Left hindlimb (tissue), 1 donor: Measurements from ENCODE around the gene ITLN1.

Source experiments
- DNase-seq: peaks from one replicate; pipeline ENCODE4 v3.0.0-alpha.2; 2018

ITLN1 gene

DNA sequence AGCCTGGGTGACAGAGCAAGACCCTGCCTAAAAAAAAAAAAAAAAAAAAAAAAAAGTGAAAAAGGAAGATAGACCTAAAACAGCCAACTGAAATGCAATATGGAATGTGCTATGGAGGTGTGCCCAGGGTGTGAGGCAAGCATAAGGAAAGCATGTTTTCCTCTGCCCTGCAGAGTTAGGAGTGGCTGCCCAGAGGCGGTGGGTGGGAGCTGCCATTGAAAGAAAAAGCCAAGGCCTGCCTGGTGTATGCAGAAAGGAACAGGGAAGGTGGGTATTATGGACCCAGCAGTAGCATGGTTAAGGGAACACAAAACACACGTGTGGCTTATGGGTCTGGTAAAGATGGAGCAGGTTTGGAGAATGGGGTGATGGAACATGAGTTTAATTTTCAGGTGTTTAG lies 31.2 kb downstream of the ITLN1 start:
- no peak for DNase-seq

DNA sequence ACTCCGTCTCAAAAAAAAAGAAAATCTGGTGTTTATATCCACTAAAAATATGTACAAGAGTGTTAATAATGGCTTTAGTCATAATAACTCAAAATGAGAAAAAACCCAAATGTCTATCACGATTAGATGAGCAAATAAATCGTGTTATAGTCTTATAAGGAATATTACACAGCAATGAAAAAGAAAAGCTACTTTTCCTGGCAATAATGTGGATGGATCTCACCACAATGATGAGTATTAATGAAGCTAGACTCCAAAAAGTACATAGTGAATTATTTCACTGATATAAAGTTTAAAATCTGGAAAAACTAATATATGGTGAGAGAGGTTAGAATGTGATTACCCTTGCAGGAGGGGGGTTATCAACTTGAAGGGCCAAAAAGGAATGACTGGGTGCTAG lies 32.0 kb downstream of the ITLN1 start:
- no peak for DNase-seq

DNA sequence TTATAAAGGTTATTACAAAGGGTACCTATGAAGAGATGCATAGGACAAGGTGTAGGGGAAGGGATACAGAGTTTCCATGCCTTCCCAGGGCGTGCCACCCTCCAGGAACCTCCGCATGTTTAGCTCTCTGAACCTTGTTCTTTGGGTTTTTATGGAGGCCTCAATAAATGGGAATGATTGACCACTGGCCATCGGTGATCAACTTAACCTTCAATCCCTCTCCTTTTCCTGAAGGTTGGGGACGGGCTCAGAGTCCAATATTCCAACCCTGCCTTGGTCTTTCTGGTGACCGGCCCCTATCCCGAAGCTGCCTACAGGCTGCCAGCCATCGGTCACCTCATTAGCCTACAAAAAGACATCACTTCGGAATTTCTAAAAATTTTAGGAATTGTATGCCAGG lies 34.0 kb downstream of the ITLN1 start:
- no peak for DNase-seq

DNA sequence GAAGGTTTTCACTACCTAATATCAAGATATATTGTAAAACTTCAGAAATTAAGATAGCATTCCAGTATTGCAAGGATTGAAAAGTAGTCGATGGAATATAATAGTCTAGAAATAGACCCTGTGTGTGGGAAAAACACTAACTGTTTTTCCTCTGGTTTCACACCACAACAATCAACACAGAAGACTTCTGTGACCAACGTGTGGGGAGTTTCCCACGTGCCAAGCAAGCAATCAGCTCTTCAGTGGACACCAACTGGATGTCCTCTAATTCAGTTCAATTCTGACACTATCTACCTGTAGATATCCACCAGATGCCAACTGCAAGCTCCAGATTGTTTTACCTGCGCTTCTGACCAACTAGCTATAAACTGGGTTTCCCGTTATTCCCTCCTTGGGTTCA lies 34.4 kb downstream of the ITLN1 start:
- DNase-seq = no peak

DNA sequence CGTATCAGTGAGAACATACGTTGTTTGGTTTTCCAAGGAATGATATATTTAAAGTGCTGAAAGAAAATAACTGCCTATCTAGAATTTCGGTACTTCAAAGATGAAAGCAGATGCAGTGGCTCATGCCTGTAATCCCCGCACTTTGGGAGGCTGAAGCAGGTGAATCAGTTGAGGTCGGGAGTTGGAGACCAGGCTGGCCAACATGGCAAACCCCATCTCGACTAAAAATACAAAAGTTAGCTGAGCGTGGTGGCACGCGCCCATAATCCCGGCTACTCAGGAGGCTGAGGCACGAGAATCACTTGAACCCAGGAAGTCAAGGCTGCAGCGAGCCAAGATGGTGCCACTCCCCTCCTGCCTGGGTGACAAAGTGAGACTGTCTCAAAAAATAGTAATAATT lies 38.7 kb downstream of the ITLN1 start:
- DNase-seq = no peak

DNA sequence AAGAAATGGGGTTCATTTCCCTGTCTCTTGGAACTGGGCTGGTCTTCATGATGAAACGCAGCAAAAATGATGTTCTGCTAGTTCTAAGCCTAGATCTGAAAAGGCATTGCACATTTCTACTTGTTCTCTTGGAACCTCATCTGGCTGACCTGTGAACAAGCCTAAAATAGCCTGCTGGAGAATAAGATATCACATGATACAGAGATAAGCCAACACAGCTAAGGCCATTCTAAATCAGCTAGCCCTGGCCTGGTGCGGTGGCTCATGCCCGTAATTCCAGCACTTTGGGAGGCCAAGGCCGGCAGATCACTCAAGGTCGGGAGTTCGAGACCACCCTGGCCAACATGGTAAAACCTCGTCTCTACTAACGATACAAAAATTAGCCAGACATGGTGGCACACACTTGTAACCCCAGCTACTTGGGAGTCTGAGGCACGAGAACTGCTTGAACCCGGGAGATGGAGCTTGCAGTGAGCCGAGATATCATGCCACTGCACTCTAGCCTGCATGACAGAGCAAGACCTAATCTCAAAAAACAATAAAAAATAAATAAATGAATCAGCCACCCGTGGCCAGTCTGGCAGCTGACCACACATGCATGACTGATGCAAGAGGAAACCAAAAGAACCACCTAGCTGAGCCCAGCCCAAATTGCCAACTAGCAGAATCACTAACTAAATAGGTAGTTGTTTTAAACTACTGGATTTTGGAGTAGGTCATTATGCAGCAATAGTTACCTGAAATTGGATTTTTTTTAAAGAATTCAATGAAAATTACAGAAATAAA lies 40.3 kb downstream of the ITLN1 start:
- DNase-seq = no peak

DNA sequence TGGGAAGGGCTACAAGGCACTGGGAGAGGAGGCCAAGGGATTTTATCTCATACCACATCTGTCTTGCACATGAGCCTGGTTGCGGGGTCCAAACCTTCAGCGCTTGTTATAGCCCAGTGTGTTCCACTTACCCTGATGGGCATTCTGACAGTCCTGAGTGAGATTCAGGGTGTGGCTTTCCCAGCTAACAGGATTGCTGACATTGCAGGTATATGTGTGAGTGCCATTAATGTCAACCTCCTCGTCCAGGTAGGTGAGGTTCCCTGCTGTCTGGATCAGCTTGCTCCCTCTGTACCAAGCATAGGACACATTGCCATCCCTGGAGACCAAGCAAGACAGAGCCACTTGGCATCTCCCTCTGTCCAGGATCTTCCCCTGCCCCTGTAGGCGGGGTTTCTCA lies 43.9 kb downstream of the ITLN1 start:
- no peak for DNase-seq

DNA sequence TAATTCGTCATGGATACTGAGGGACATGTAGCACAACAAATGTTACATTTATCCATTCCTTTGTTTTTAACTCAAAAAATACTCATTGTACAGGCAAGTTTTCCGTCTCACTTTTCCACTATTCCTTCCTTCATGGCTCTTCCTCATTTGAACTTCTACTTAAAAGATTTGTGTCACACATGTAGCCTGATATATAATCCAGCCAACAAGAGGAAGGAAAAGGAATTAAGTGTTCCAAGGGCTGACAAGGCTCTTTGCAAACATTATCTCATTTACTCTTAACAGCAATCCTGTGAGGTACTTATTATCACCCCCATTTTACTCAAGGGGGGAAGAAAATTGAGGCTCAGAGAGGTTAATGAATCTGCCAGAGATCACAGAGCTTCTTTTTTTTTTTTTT lies 45.2 kb downstream of the ITLN1 start:
- no peak for DNase-seq

DNA sequence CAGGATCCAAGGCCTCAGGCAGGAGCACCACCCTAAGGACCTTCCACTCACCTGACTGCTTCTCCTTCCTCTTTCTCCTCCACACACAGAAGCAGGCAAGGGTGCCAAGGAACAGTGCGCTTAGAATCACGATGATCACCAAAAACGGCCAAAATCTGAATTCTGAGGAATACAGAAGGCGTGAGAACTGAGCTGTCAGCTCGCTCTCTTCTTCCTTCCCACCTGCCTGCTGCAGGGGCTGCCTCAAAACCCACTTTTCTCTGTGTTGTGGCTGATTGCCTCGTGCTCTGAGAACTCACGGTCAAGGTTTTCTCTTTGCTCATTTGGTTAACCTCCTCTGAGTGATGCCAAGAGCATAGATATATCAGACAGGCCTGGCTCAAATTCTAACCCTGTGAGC lies 46.1 kb downstream of the ITLN1 start:
- no peak for DNase-seq

DNA sequence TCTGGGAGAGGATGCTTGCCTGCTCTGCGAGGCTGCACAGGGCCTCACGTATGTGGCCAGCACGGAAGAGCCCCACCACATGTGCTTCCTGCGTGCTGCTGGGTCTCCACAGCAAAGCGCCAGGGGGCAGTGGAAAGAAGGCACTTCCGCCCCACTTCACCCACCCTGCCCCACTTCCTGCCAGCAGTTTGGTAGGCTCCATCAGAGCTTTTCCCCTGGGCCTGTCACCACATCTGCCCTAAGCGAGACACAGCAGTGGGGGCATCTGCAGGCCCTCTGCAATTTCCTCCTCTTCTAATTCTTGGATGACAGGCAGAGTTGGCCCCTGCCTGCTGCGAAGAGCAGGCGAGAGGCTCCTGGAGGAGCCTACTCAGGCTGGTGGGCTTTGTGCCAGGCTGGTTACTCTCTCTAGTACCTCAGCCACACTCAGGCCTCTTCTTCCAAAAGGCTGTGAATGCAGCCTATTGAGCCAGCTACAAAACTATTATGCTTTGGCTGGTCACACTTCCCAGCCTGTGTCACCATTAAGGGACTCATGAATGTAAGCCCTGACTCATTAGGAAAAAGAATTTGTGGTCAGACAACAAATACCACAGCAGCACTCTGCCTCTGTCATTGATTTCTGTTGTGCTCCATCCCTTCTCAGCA lies 47.3 kb downstream of the ITLN1 start:
- DNase-seq = peak; percentile 51

DNA sequence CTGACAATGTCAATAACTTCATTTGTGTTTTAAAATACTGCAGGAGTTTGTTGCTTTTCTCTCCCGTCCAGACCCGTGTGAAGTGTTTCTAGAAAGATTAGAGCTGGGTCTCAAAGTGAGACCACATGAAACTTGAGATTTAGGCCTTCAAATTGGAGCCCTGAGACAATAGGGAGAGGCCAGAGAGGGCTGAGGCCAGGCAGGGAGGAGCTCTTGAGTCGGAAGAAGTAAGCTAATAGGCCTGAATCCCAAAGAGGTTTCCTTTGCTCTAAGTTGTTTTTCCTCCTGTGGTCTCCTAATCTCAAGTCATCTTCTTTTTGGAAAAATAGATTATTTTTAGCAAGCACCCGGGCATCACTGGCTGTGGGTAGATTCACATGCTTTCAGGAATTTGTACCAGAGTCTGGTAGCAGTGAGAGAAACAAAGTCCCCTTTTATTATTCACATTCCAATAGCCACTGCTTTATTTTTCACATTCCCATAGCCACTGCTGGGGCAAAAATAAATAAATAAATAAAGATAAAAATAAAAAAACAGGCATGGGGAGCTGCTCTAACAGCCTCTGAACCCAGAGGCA lies 47.9 kb downstream of the ITLN1 start:
- no peak for DNase-seq

DNA sequence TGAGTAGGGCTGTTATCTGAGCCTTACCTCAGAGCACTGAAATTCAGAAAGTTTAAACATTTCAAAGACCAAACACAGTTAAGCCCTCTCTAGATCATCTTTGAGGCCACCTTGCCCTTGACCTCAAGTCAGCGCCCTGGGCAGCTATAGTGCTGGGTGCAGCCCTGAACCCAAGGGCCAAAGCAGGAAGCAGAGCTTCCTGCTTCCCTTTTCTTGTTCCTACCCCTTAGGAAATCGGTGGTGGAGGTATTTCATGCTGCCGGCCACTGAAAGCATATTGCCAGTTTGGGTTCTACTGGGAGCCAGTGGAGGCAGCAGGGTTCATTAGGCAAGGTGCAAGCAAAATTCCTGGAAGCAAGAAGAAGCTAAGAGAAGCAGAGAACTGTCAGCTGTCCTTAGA lies 48.4 kb downstream of the ITLN1 start:
- no peak for DNase-seq

DNA sequence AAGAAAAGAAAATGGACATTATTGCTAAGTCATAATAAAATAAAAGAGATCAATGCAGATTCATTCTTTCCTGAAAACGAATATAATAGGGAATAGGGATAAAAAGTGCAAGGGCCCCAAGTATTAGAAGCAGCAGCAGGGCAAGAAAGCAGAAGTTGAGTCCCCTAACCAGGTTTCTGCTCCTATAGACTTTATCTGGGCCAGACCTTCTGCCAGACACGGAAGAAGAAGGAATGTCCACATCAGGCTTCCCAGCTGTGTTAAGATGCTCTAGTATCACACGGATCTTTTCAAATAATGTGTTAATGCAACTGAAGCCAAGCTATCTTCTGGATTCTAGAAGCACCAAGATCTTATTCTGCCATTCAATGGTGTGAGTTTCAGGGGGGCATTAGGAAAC lies 49.2 kb downstream of the ITLN1 start:
- no peak for DNase-seq

DNA sequence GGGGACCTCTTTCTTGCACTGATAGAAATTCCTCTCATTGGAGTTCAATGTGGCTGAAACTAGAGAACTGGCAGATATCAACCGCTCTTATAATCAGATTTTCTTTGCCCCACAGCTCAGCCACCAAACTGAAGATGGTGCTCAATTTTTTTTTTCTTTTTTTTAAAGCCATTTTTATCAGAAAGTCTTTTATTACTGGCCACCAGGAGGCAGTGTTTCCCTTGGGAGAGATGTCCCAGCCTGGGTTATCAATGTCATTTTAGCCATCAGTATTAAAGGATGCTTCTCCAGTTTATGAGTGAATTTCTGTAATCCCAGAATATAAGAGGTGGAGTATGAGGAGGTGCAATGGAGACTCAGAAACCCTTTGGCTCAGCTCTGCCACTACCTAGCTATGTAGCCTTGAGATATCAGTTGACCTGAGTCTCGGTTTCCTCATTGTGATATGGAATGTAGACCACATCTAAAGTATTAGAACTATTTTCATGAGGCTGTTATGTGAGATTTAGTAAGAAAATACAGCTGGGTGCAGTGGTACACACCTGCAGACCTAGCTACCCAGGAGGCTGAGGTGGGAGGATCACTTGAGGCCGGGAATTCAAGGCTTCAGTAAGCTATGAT lies 49.9 kb downstream of the ITLN1 start:
- no peak for DNase-seq

DNA sequence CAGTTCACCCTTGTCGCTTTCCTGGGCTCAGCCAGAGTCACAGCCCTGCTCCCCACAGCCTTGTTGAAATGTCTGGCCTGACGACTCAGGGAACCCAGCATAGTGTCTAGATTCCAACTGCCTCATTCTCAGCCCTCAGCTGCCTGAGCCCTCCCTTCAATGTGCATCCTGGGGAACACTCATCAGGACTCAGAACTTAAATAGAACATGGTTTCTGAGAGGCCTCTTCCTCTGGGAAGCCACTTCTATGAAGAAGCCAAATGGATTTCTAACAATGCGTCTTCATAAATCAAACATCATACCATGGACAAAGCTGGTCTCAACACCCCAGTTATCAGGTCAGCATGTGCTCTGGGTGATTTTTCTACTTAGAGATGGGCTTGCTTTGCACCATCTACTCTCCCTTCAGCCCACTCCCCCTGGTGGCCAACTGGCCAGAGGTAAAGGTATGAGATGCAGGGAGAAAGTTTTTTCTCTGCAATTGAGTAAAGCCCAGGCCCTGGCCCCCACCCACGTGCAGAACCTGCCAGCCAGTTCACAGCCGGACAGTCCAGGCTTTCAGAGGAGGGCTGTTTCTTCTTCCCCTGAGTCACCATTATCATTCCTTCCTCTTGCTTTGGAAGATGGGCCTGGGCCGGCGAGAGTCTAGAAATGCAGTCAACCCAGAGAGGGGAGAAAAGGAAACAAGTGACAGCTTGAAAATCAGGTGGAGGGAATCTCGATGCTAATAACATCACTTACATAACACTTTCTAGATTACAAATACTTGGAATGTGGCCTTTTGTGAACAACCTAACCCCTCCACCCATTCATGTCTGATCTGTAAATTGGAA lies 54.4 kb downstream of the ITLN1 start:
- DNase-seq = no peak

DNA sequence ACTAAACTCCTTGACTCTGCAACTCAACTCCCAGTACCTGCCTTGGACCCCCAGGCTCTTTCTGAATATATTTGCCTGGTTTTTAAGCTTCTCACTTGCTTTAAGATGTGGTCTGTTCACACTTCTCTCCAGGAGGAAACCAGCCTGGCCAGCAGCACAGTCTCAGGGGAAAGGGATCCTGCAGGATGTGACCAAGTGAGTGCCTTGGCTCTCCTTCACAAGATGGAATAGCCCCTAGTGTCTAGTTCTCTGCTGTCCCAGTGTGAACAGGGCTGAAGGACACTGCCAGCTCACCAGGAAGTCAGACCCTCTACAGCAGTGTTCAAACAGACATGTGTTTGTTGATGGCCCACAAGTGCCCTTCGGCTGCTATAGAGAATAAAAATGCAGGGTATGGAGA lies 55.2 kb downstream of the ITLN1 start:
- no peak for DNase-seq

DNA sequence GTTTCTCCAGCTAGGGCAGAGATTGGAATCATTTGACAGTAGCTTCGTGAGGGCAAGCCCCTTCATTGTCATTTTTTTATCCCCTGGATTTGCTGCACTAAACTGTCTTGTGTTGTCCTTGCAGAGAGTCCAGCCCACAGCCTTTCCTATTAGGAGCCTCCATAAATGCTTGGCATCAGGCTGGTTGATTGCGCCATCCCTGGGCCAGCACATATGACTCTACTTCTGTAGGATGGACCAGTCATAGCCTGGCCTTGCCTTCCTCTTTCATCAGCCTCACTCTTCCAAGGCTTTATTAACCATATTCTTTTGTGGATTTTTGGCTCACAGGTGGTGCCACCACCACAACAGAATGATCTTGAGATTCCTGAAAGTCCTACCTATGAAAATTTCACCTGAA lies 57.6 kb downstream of the ITLN1 start:
- DNase-seq = no peak

DNA sequence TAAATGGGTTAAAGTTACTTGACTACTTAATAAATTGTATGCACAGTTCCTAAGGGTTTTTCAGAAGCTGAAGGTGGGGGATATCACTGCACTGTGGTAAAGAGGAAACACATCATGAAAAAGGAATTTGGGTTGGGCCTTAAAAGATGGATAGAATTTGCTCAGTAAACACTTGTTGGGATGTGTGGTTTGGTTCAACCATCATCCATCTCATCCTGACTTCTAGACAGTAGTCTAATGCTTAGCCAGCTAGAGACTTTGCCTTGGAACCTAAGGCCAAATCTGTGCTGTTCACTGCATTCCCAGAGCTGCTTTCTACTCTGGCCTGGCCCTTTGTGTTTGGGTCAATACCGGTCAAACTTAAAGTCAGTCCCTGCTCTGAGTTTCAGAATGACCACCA lies 58.4 kb downstream of the ITLN1 start:
- no peak for DNase-seq
